Fibroblast of skin of left biceps (primary cell): ENCODE data around the gene PDGFA.

ENCODE experiments used
- DNase-seq, 2 experiments: peaks; one replicate each; pipeline ENCODE4 v3.0.0-alpha.2; 2013; ENCODE audit warnings: low read depth in 2 of 2

The PDGFA gene

GRCh38 chr7:537911-538634, 18.4 kb upstream of the PDGFA start:
- DNase-seq = peak in 1 of 2 experiments; percentile 56

GRCh38 chr7:536231-536630, 16.6 kb upstream of the PDGFA start:
- no peak for DNase-seq

- no peak for DNase-seq
These were observed 15.3 kb upstream of the PDGFA start for GRCh38 chr7:534959-535358.

GRCh38 chr7:534075-534474, 14.4 kb upstream of the PDGFA start:
- DNase-seq = no peak

GRCh38 chr7:533266-533665, 13.6 kb upstream of the PDGFA start:
- DNase-seq = no peak

- no peak for DNase-seq
These were observed 12.9 kb upstream of the PDGFA start for GRCh38 chr7:532379-533143.

- no peak for DNase-seq
These were observed 12.1 kb upstream of the PDGFA start for GRCh38 chr7:531777-532176.

- no peak for DNase-seq
These were observed 8.8 kb upstream of the PDGFA start for GRCh38 chr7:528451-528850.

GRCh38 chr7:527723-528122, 8.1 kb upstream of the PDGFA start:
- no peak for DNase-seq

- DNase-seq = no peak
These were observed 6.9 kb upstream of the PDGFA start for GRCh38 chr7:526460-527034.

- DNase-seq = no peak
These were observed 6.1 kb upstream of the PDGFA start for GRCh38 chr7:525740-526139.

GRCh38 chr7:524800-525199, 5.2 kb upstream of the PDGFA start:
- DNase-seq = no peak

GRCh38 chr7:523347-524336, 4.0 kb upstream of the PDGFA start:
- no peak for DNase-seq

- no peak for DNase-seq
These were observed 3.3 kb upstream of the PDGFA start for GRCh38 chr7:522951-523314.

GRCh38 chr7:522071-522950, 2.7 kb upstream of the PDGFA start:
- DNase-seq = no peak

GRCh38 chr7:521221-522070, 1.8 kb upstream of the PDGFA start:
- DNase-seq = no peak

GRCh38 chr7:520503-521161, 986 bp upstream of the PDGFA start:
- no peak for DNase-seq

GRCh38 chr7:518630-519483, 789 bp downstream of the PDGFA start:
- no peak for DNase-seq
